T-helper 2 cell treated with Interferon-gamma antibody and Interleukin-4, amounts not matched to agents 100 ng/mL and 5 ng/mL, for 36 hours (primary cell): ENCODE results near the gene TRIM28. TPM values are rescaled to one million over a fixed set of nuclear protein-coding genes. Genes with fewer than 3 reads are reported as not detected.
"Not testable (repeated sequence)": the region's sequence is repeated elsewhere in the genome, so short reads cannot be mapped to it uniquely, and the experiment has no call there.

ENCODE experiments used
- intact Hi-C: fragments of 100-400 bp; cut with micrococcal nuclease; formaldehyde crosslinking; loops from one replicate; pipeline ENCODE4 v1.15.1; 2023
- total RNA-seq: library from RNA; stranded (reverse); gene quantifications from 2 replicates; pipeline ENCODE4 v1.2.3, GENCODE V29; 2022

Gene TRIM28
- total RNA-seq, 1 donor from 2014 or later = 517 TPM

- intact Hi-C loops = loop anchor here (1.0 to 5.0 kb wide), 8 partner anchors 19 to 111 kb away; partner anchors contain the start of genes CHMP2A, MZF1, TRIM28 and ZNF324B
These were observed 25.4 kb upstream of the TRIM28 start for GRCh38 chr19:58518256-58519086.

GRCh38 chr19:58519087-58519354, 24.8 kb upstream of the TRIM28 start:
- intact Hi-C loops = loop anchor here (1.0 to 5.0 kb wide), 8 partner anchors 20 to 112 kb away; partner anchors contain the start of genes CHMP2A, MZF1, TRIM28 and ZNF324B

- intact Hi-C loops = loop anchor here (1.0 to 5.0 kb wide), 9 partner anchors 20 to 112 kb away; partner anchors contain the start of genes CHMP2A, MZF1, TRIM28 and ZNF324B
These were observed 24.3 kb upstream of the TRIM28 start, which contains the start of gene ZBTB45 for GRCh38 chr19:58519355-58520256. Gene ZBTB45 (minus strand): TSS chr19:58519810. CDS start chr19:58517673, 2,137 bp downstream.

- intact Hi-C loops = loop anchor here (1.0 kb wide), 1 partner anchor 61 kb away; no protein-coding TSS in a partner anchor
These were observed 23.6 kb upstream of the TRIM28 start for GRCh38 chr19:58520257-58520599.

- intact Hi-C loops = no loop called here
These were observed 22.2 kb upstream of the TRIM28 start for GRCh38 chr19:58521651-58522050.

- intact Hi-C loops = no loop called here
These were observed 21.2 kb upstream of the TRIM28 start for GRCh38 chr19:58522709-58523108.

GRCh38 chr19:58529405-58529804, 14.5 kb upstream of the TRIM28 start:
- intact Hi-C loops = no loop called here

GRCh38 chr19:58531034-58531840, 12.6 kb upstream of the TRIM28 start:
- intact Hi-C loops = no loop called here

- intact Hi-C loops = no loop called here
These were observed 8.0 kb upstream of the TRIM28 start for GRCh38 chr19:58535857-58536256.

- intact Hi-C loops = no loop called here
These were observed 6.7 kb upstream of the TRIM28 start for GRCh38 chr19:58536852-58537798.

GRCh38 chr19:58538257-58539168, 5.4 kb upstream of the TRIM28 start:
- intact Hi-C loops = no loop called here

GRCh38 chr19:58539169-58539559, 4.7 kb upstream of the TRIM28 start:
- intact Hi-C loops = not testable (repeated sequence)

- intact Hi-C loops = not testable (repeated sequence)
These were observed 1.1 kb upstream of the TRIM28 start for GRCh38 chr19:58542641-58543372.

GRCh38 chr19:58544591-58545285, 874 bp downstream of the TRIM28 start:
- intact Hi-C loops = loop anchor here (1.0 kb wide), 5 partner anchors 11 to 30 kb away; partner anchors contain the start of genes CHMP2A, MZF1 and ZBTB45

- intact Hi-C loops = no loop called here
These were observed 1.6 kb downstream of the TRIM28 start for GRCh38 chr19:58545286-58546018.

GRCh38 chr19:58546019-58546530, 2.2 kb downstream of the TRIM28 start:
- intact Hi-C loops = no loop called here
